MCF 10A (cell line): ENCODE data around the gene ARHGEF25. TPM values are rescaled to one million over a fixed set of nuclear protein-coding genes. Genes with fewer than 3 reads are reported as not detected.

Experiments used
- BruUV-seq: library from RNA; stranded (reverse); fragments of 400-500 nt; replicated peaks from 2 replicates; lab custom pipeline; 2021; lab: Mats Ljungman, UMichigan
- CTCF ChIA-PET: fragments of 300-600 bp; sonication (Branson Sonifier 250); formaldehyde crosslinking; extraction: SDS; loops from one replicate; lab custom pipeline; 2021; ENCODE audit warnings: antibody characterized with exemption, inconsistent platforms; lab: Yijun Ruan, JAX
- POLR2A ChIA-PET: fragments of 300-600, 350-650 bp; sonication (Branson Sonifier 250); formaldehyde crosslinking; extraction: SDS; loops from one replicate; lab custom pipeline; 2020; ENCODE audit warnings: antibody characterized with exemption, inconsistent platforms; lab: Yijun Ruan, JAX
- DNase-seq: peaks from one replicate; pipeline ENCODE4 v3.0.0-alpha.2; 2018; ENCODE audit not compliant: unreplicated experiment
- H3K27ac Mint-ChIP-seq: one replicate; pipeline ENCODE4 v1.8.0; 2022; ENCODE audit warnings: mild to moderate bottlenecking, low read depth, mixed read lengths; ENCODE audit not compliant: unreplicated experiment
- H3K27me3 Mint-ChIP-seq: one replicate; pipeline ENCODE4 v1.8.0; 2022; ENCODE audit warnings: mixed read lengths; ENCODE audit not compliant: insufficient read depth, unreplicated experiment
- H3K36me3 Mint-ChIP-seq: one replicate; pipeline ENCODE4 v1.8.0; 2022; ENCODE audit warnings: mild to moderate bottlenecking, moderate library complexity, mixed read lengths; ENCODE audit not compliant: insufficient read depth, unreplicated experiment
- H3K4me1 Mint-ChIP-seq: one replicate; pipeline ENCODE4 v1.8.0; 2022; ENCODE audit warnings: mixed read lengths; ENCODE audit not compliant: insufficient read depth, unreplicated experiment
- H3K4me3 Mint-ChIP-seq: one replicate; pipeline ENCODE4 v1.8.0; 2022; ENCODE audit warnings: mild to moderate bottlenecking, moderate library complexity, mixed read lengths; ENCODE audit not compliant: unreplicated experiment
- H3K9me3 Mint-ChIP-seq: one replicate; pipeline ENCODE4 v1.8.0; 2022; ENCODE audit warnings: mixed read lengths; ENCODE audit not compliant: unreplicated experiment
- CTCF ChIP-seq: fragments of 200-600 bp; IDR thresholded peaks from one replicate; pipeline ENCODE4 v1.8.0; 2022; ENCODE audit warnings: antibody characterized with exemption, mild to moderate bottlenecking; ENCODE audit not compliant: unreplicated experiment
- intact Hi-C: fragments of 100-400 bp; cut with micrococcal nuclease; formaldehyde crosslinking; loops from 2 replicates; pipeline ENCODE4 v1.14.1; 2022
- total RNA-seq: library from RNA; stranded (reverse); gene quantifications from 2 replicates; pipeline ENCODE4 v1.2.3, GENCODE V29; 2022

Gene ARHGEF25
- total RNA-seq, 1 experiment from 2014 or later, result 0.37 TPM

- no peak for DNase-seq
- TF ChIP-seq CTCF, result no peak
- Mint-ChIP-seq H3K4me1 (no peaks in the 10 kb centered on the region), H3K27ac (no peak overlapping the region), H3K4me3 (no peak overlapping the region), H3K27me3 (no peaks in the 10 kb centered on the region), H3K9me3 (no peaks in the 10 kb centered on the region), H3K36me3 (no peaks in the 10 kb centered on the region)
- no TSS peak for BruUV-seq
- CTCF ChIA-PET, result interaction anchor here (0.6 to 7.5 kb wide), 20 partner anchors 9 to 1886 kb away, joined by 3 to 72 read pairs (median 10); partner anchors contain the start of genes B4GALNT1, DTX3 and OS9
- POLR2A ChIA-PET, result interaction anchor here (1.4 kb wide), 1 partner anchor 9 kb away, joined by 3 read pairs; the partner anchor contains the start of gene PIP4K2C
- intact Hi-C loops, result loop anchor here (2.0 kb wide), 1 partner anchor 155 kb away; no protein-coding TSS in a partner anchor
Observed at GRCh38 chr12:57581802-57582201, 29.4 kb upstream of the ARHGEF25 start.

- H3K27me3 Mint-ChIP-seq, result no peaks in the 10 kb centered on the region
- H3K9me3 Mint-ChIP-seq, result no peaks in the 10 kb centered on the region
- no peak overlapping the region for H3K4me3 Mint-ChIP-seq
- no TSS peak for BruUV-seq
- no peaks in the 10 kb centered on the region for H3K4me1 Mint-ChIP-seq
- no peaks in the 10 kb centered on the region for H3K36me3 Mint-ChIP-seq
- DNase-seq, result no peak
- POLR2A ChIA-PET, result interaction anchor here (2.3 kb wide), 1 partner anchor 10 kb away, joined by 10 read pairs; the partner anchor contains the start of gene PIP4K2C
- intact Hi-C loops, result loop anchor here (2.0 kb wide), 1 partner anchor 154 kb away; no protein-coding TSS in a partner anchor
- H3K27ac Mint-ChIP-seq, result no peak overlapping the region
- no peak for TF ChIP-seq CTCF
- CTCF ChIA-PET, result interaction anchor here (0.6 to 7.5 kb wide), 38 partner anchors 9 to 283 kb away, joined by 3 to 72 read pairs (median 6); partner anchors contain the start of genes B4GALNT1, DCTN2, DTX3 and KIF5A
Observed at GRCh38 chr12:57582440-57582839, 28.8 kb upstream of the ARHGEF25 start.

- Mint-ChIP-seq H3K27me3 (no peaks in the 10 kb centered on the region), H3K27ac (no peak overlapping the region), H3K9me3 (no peaks in the 10 kb centered on the region), H3K36me3 (no peaks in the 10 kb centered on the region), H3K4me3 (no peak overlapping the region), H3K4me1 (no peaks in the 10 kb centered on the region)
- BruUV-seq, result no TSS peak
- ChIA-PET POLR2A (interaction anchor here (0.6 to 2.3 kb wide), 7 partner anchors 9 to 162 kb away, joined by 3 to 10 read pairs (median 3); partner anchors contain the start of genes PIP4K2C and TSPAN31), CTCF (interaction anchor here (0.5 to 7.5 kb wide), 56 partner anchors 10 to 892 kb away, joined by 3 to 72 read pairs (median 4); partner anchors contain the start of genes B4GALNT1, DCTN2, DTX3 and KIF5A)
- DNase-seq, result peak; percentile 79
- intact Hi-C loops, result loop anchor here (1.0 to 2.0 kb wide), 3 partner anchors 38 to 154 kb away; no protein-coding TSS in a partner anchor
- peak; percentile 82 for TF ChIP-seq CTCF
Observed at GRCh38 chr12:57583008-57583831, 28.0 kb upstream of the ARHGEF25 start.

GRCh38 chr12:57584050-57584449 is 27.2 kb upstream of the ARHGEF25 start:
- H3K4me1 Mint-ChIP-seq, result no peaks in the 10 kb centered on the region
- no peak for TF ChIP-seq CTCF
- no peaks in the 10 kb centered on the region for H3K9me3 Mint-ChIP-seq
- no peaks in the 10 kb centered on the region for H3K36me3 Mint-ChIP-seq
- POLR2A ChIA-PET, result interaction anchor here (0.6 to 2.3 kb wide), 5 partner anchors 8 to 109 kb away, joined by 3 to 10 read pairs (median 3); partner anchors contain the start of genes DCTN2 and PIP4K2C
- no peak overlapping the region for H3K4me3 Mint-ChIP-seq
- no peak overlapping the region for H3K27ac Mint-ChIP-seq
- H3K27me3 Mint-ChIP-seq, result no peaks in the 10 kb centered on the region
- BruUV-seq, result no TSS peak
- CTCF ChIA-PET, result interaction anchor here (0.5 to 7.5 kb wide), 39 partner anchors 9 to 893 kb away, joined by 3 to 72 read pairs (median 4); partner anchors contain the start of genes B4GALNT1, DTX3, OS9 and STAC3
- DNase-seq, result no peak
- intact Hi-C loops, result no loop called here
